AG04450 (cell line): ENCODE results near the gene NCOA3. TPM values are rescaled to one million over a fixed set of nuclear protein-coding genes. Genes with fewer than 3 reads are reported as not detected.

Source experiments
- CTCF ChIA-PET: fragments of 300-600, 350-600 bp; formaldehyde crosslinking; extraction: SDS; loops from one replicate; lab custom pipeline; 2022; ENCODE audit warnings: antibody characterized with exemption, inconsistent platforms; lab: Charles Lee
- POLR2A ChIA-PET: fragments of 350-600 bp; formaldehyde crosslinking; extraction: SDS; loops from one replicate; lab custom pipeline; 2021; ENCODE audit warnings: antibody characterized with exemption, inconsistent platforms; lab: Yijun Ruan, JAX
- DNase-seq: peaks from one replicate; pipeline ENCODE4 v3.0.0-alpha.2; 2011; ENCODE audit warnings: low read depth, low spot score
- H3K27ac ChIP-seq: one replicate; pipeline ENCODE4 v1.5.1; 2012; ENCODE audit warnings: low read depth, low read length, control low read depth
- H3K27me3 ChIP-seq: one replicate; pipeline ENCODE4 v1.6.0; 2012; ENCODE audit warnings: low read length; ENCODE audit not compliant: control insufficient read depth, insufficient read depth
- H3K4me3 ChIP-seq: 2 replicates; pipeline ENCODE4 v1.5.1; 2011; ENCODE audit warnings: mild to moderate bottlenecking, low read depth, low read length, control low read depth
- H3K9me3 ChIP-seq: 2 replicates; pipeline ENCODE4 v1.5.1; 2012; ENCODE audit warnings: low read length; ENCODE audit not compliant: control insufficient read depth, insufficient read depth
- CTCF ChIP-seq: IDR thresholded peaks from 2 replicates; pipeline ENCODE4 v1.5.1; 2011; ENCODE audit warnings: low read depth, low read length, control low read depth, inconsistent platforms
- polyA plus RNA-seq: library from polyadenylated mRNA; depleted of rRNA; stranded (reverse); fragments of >200 nt; gene quantifications from 2 replicates; pipeline ENCODE4 v1.2.3, GENCODE V29; 2011

Gene NCOA3
- polyA plus RNA-seq, 1 experiment: 25.4 TPM

DNA sequence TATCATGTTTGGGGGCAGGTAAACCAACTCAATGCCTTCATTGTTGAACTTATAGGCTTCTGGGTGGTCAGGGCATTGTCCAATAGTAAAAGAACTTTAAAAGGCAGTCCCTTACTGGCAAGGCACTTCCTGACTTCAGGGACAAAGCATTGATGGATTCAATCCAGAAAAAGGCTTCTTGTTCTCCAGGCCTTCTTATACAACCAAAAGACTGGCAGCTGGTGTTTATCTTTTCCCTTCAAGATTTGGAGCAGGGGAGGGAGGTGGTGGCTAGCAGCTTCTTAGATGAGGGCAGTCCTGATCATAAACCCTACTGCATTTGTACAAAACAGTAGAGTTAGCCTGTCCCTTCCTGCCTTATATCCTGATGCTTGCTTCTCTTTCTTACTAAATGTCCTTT lies 57.5 kb downstream of the NCOA3 start:
- Histone ChIP-seq H3K27me3 (no peaks in the 10 kb centered on the region), H3K27ac (no peak overlapping the region), H3K9me3 (no peaks in the 10 kb centered on the region), H3K4me3 (no peak overlapping the region)
- POLR2A ChIA-PET: interaction anchor here (0.8 kb wide), 1 partner anchor 9 kb away, joined by 4 read pairs; no protein-coding TSS in a partner anchor
- no peak for DNase-seq
- CTCF ChIA-PET: interaction anchor here (1.0 kb wide), 1 partner anchor 287 kb away, joined by 3 read pairs; no protein-coding TSS in a partner anchor
- no peak for TF ChIP-seq CTCF

- Histone ChIP-seq H3K4me3 (no peak overlapping the region), H3K27ac (no peak overlapping the region), H3K27me3 (no peaks in the 10 kb centered on the region), H3K9me3 (no peaks in the 10 kb centered on the region)
- TF ChIP-seq CTCF: no peak
- POLR2A ChIA-PET: interaction anchor here (0.6 to 1.6 kb wide), 5 partner anchors 15 to 205 kb away, joined by 3 to 8 read pairs (median 4); partner anchors contain the start of gene NCOA3
- no peak for DNase-seq
- CTCF ChIA-PET: interaction anchor here (0.6 kb wide), 1 partner anchor 84 kb away, joined by 3 read pairs; no protein-coding TSS in a partner anchor
Measured at GRCh38 chr20:47561180-47561579, 59.5 kb downstream of the NCOA3 start.

DNA sequence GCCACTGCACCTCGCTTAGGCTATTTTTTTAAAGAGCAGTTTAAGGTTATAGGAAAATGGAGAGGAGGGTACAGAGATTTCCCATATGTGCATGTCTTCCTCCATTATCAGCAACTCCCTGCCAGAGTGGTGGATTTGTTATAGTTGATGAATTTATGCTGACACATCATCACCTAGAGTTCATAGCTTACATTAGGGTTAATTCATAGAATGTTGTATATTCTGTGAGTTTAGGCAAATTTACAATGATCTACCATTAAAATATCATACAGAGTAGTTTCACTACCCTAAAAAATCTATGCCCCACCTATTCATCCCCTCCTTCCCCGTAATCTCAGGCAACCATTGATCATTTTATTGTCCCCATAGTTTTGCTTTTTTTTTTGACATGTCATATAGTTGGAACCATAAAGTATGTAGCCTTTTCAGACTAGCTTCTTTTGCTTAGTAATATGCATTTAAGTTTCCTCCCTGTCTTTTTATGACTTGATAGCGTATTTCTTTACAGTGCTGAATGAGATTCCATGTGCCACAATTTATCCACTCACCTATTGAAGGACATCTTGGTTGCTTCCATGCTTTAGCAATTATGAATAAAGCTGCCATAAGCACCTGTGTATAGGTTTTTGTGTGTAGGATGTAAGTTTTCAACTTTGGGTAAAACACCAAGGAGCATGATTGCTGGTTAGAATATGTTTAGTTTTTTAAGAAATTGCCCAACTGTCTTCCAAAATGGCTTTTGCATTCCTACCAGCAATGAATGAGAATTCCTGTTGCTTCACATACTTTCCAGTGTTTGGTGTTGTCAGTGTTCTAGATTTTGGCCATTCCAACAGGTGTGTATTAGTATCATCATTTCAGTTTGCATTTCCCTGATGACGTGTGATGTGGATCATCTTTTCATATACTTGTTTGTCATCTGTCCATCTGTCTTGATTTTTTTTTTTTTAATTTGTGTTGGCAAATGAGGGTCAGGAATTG lies 60.2 kb downstream of the NCOA3 start:
- DNase-seq: no peak
- H3K4me3 ChIP-seq: no peak overlapping the region
- POLR2A ChIA-PET: interaction anchor here (0.6 to 1.6 kb wide), 5 partner anchors 16 to 206 kb away, joined by 3 to 8 read pairs (median 4); partner anchors contain the start of gene NCOA3
- CTCF ChIA-PET: interaction anchor here (0.6 kb wide), 1 partner anchor 84 kb away, joined by 3 read pairs; no protein-coding TSS in a partner anchor
- H3K27me3 ChIP-seq: no peaks in the 10 kb centered on the region
- no peaks in the 10 kb centered on the region for H3K9me3 ChIP-seq
- TF ChIP-seq CTCF: no peak
- H3K27ac ChIP-seq: no peak overlapping the region

- H3K9me3 ChIP-seq: peaks cover 4% of the 10 kb centered on the region
- DNase-seq: no peak
- H3K4me3 ChIP-seq: no peak overlapping the region
- no peak for TF ChIP-seq CTCF
- CTCF ChIA-PET: interaction anchor here (1.0 kb wide), 1 partner anchor 54 kb away, joined by 3 read pairs; no protein-coding TSS in a partner anchor
- no peak overlapping the region for H3K27ac ChIP-seq
- no peaks in the 10 kb centered on the region for H3K27me3 ChIP-seq
- POLR2A ChIA-PET: interaction anchor here (1.1 kb wide), 1 partner anchor 102 kb away, joined by 3 read pairs; no protein-coding TSS in a partner anchor
Measured at GRCh38 chr20:47566269-47566668, 64.6 kb downstream of the NCOA3 start.
